Colonic mucosa (tissue), 4 donors: ENCODE measurements around the gene AADACL4. TPM values are rescaled to one million over a fixed set of nuclear protein-coding genes. Genes with fewer than 3 reads are reported as not detected.
"Not testable (repeated sequence)": the region's sequence is repeated elsewhere in the genome, so short reads cannot be mapped to it uniquely, and the experiment has no call there.

Experiments used
- DNase-seq: peaks from one replicate; pipeline ENCODE4 v3.0.0-alpha.2; 2020
- H3K27ac ChIP-seq: fragments of 200-600 bp; one replicate; pipeline ENCODE4 v1.8.0; 2021
- H3K27me3 ChIP-seq: fragments of 200-600 bp; one replicate; pipeline ENCODE4 v1.8.0; 2021
- H3K36me3 ChIP-seq: fragments of 200-600 bp; one replicate; pipeline ENCODE4 v1.8.0; 2021
- H3K4me1 ChIP-seq: fragments of 200-600 bp; one replicate; pipeline ENCODE4 v1.8.0; 2021; ENCODE audit warnings: mild to moderate bottlenecking
- H3K4me3 ChIP-seq: fragments of 200-600 bp; one replicate; pipeline ENCODE4 v1.8.0; 2021
- H3K9ac ChIP-seq, 2 donors: one replicate each; pipeline ENCODE4 v1.7.0; 2013; ENCODE audit warnings: control low read depth in 2 of 2, low read depth in 2 of 2, low read length in 2 of 2
- H3K9me3 ChIP-seq: fragments of 200-600 bp; one replicate; pipeline ENCODE4 v1.8.0; 2021
- CTCF ChIP-seq: fragments of 200-600 bp; IDR thresholded peaks from one replicate; pipeline ENCODE4 v1.8.0; 2022; ENCODE audit warnings: antibody characterized with exemption, mild to moderate bottlenecking
- intact Hi-C: fragments of 100-400 bp; cut with DNase I; formaldehyde crosslinking; loops from one replicate; pipeline ENCODE4 v1.14.1; 2022
- total RNA-seq, 2 donors: library from RNA; stranded (reverse); fragmentation: NEBNext Ultra II Directional in 1 of 2; extraction: Animal tissue kit (Norgen Biotek cat#: 25700) in 1 of 2; gene quantifications; one replicate each; pipeline ENCODE4 v1.2.1, GENCODE V29; 2021
- donor health status: healthy.
- donor health status: DM: no; HTN: no; CAD: no.
- donor health status: DM: no; HTN: no; CAD: no.

AADACL4 gene
- total RNA-seq, 2 donors from 2014 or later: not detected

GRCh38 chr1:12656575-12656974 is 12.7 kb downstream of the AADACL4 start:
- TF ChIP-seq CTCF: no peak
- H3K9me3 ChIP-seq: no peaks in the 10 kb centered on the region
- H3K4me1 ChIP-seq: no peaks in the 10 kb centered on the region
- no peak overlapping the region for H3K9ac ChIP-seq
- H3K27me3 ChIP-seq: no peaks in the 10 kb centered on the region
- H3K27ac ChIP-seq: no peak overlapping the region
- H3K36me3 ChIP-seq: no peaks in the 10 kb centered on the region
- H3K4me3 ChIP-seq: no peak overlapping the region
- intact Hi-C loops: loop anchor here (5.0 to 10.0 kb wide), 2 partner anchors 342 to 384 kb away; no protein-coding TSS in a partner anchor
- no peak for DNase-seq

GRCh38 chr1:12657060-12657884 is 13.4 kb downstream of the AADACL4 start:
- TF ChIP-seq CTCF: no peak
- Histone ChIP-seq H3K9ac (no peak overlapping the region), H3K36me3 (no peaks in the 10 kb centered on the region), H3K4me1 (no peaks in the 10 kb centered on the region), H3K4me3 (no peak overlapping the region), H3K27me3 (no peaks in the 10 kb centered on the region), H3K27ac (no peak overlapping the region), H3K9me3 (no peaks in the 10 kb centered on the region)
- DNase-seq: no peak
- intact Hi-C loops: loop anchor here (5.0 to 10.0 kb wide), 2 partner anchors 342 to 385 kb away; no protein-coding TSS in a partner anchor

GRCh38 chr1:12657885-12658512 is 14.1 kb downstream of the AADACL4 start:
- not testable (repeated sequence) for H3K9me3 ChIP-seq, H3K4me1 ChIP-seq, H3K36me3 ChIP-seq, H3K27ac ChIP-seq, H3K27me3 ChIP-seq, DNase-seq, H3K9ac ChIP-seq, H3K4me3 ChIP-seq
- intact Hi-C loops: loop anchor here (5.0 to 10.0 kb wide), 2 partner anchors 343 to 386 kb away; no protein-coding TSS in a partner anchor

- H3K4me1 ChIP-seq: no peaks in the 10 kb centered on the region
- H3K27ac ChIP-seq: no peak overlapping the region
- H3K4me3 ChIP-seq: no peak overlapping the region
- H3K36me3 ChIP-seq: no peaks in the 10 kb centered on the region
- intact Hi-C loops: loop anchor here (5.0 to 10.0 kb wide), 2 partner anchors 344 to 386 kb away; no protein-coding TSS in a partner anchor
- no peaks in the 10 kb centered on the region for H3K9me3 ChIP-seq
- DNase-seq: peak; percentile 82
- TF ChIP-seq CTCF: peak; percentile 90
- no peaks in the 10 kb centered on the region for H3K27me3 ChIP-seq
- H3K9ac ChIP-seq: no peak overlapping the region
Measured at GRCh38 chr1:12658531-12659453, 14.9 kb downstream of the AADACL4 start.

- DNase-seq: no peak
- intact Hi-C loops: no loop called here
- H3K9me3 ChIP-seq: no peaks in the 10 kb centered on the region
- no peak overlapping the region for H3K9ac ChIP-seq
- no peak overlapping the region for H3K27ac ChIP-seq
- H3K27me3 ChIP-seq: no peaks in the 10 kb centered on the region
- H3K36me3 ChIP-seq: no peaks in the 10 kb centered on the region
- no peak overlapping the region for H3K4me3 ChIP-seq
- H3K4me1 ChIP-seq: no peaks in the 10 kb centered on the region
- no peak for TF ChIP-seq CTCF
Measured at GRCh38 chr1:12661606-12662219, 17.8 kb downstream of the AADACL4 start.
